CD4-positive, alpha-beta T cell treated with Interleukin-6 at 100 ng/mL for 8 hours (primary cell): ENCODE data around the gene TEDC2.

ENCODE experiments used
- DNase-seq: peaks from one replicate; pipeline ENCODE4 v3.0.0-alpha.2; 2020; ENCODE audit warnings: mixed read lengths, low spot score

TEDC2 gene

GRCh38 chr16:2466667-2467527 is 7.0 kb downstream of the TEDC2 start:
- DNase-seq: no peak

GRCh38 chr16:2467528-2468232 is 7.8 kb downstream of the TEDC2 start:
- no peak for DNase-seq

- DNase-seq: no peak
These were observed 8.4 kb downstream of the TEDC2 start for GRCh38 chr16:2468233-2468724.

GRCh38 chr16:2468725-2469398 is 9.0 kb downstream of the TEDC2 start:
- DNase-seq: no peak

GRCh38 chr16:2469399-2470233 is 9.7 kb downstream of the TEDC2 start:
- DNase-seq: no peak

- no peak for DNase-seq
These were observed 10.3 kb downstream of the TEDC2 start for GRCh38 chr16:2470234-2470601.

- no peak for DNase-seq
These were observed 10.7 kb downstream of the TEDC2 start for GRCh38 chr16:2470603-2471015.

- no peak for DNase-seq
These were observed 11.2 kb downstream of the TEDC2 start, which contains the start of gene NTN3 for GRCh38 chr16:2471016-2471652. Gene NTN3 (plus strand): TSS chr16:2471297. CDS start chr16:2471702, 405 bp downstream.

GRCh38 chr16:2471653-2472487 is 12.0 kb downstream of the TEDC2 start:
- no peak for DNase-seq

- no peak for DNase-seq
These were observed 12.6 kb downstream of the TEDC2 start for GRCh38 chr16:2472488-2472864.

- no peak for DNase-seq
These were observed 13.1 kb downstream of the TEDC2 start for GRCh38 chr16:2472885-2473445.

GRCh38 chr16:2473446-2473926 is 13.6 kb downstream of the TEDC2 start:
- DNase-seq: no peak

GRCh38 chr16:2473999-2474876 is 14.3 kb downstream of the TEDC2 start:
- DNase-seq: peak; percentile 51

GRCh38 chr16:2474877-2475412 is 15.0 kb downstream of the TEDC2 start, which contains the start of gene TBC1D24:
Gene TBC1D24 (plus strand): TSS chr16:2475127. CDS start chr16:2496149, 21,022 bp downstream.
- peak; percentile 80 for DNase-seq

GRCh38 chr16:2475413-2476344 is 15.8 kb downstream of the TEDC2 start:
- DNase-seq: peak; percentile 20

- no peak for DNase-seq
These were observed 16.4 kb downstream of the TEDC2 start for GRCh38 chr16:2476345-2476720.

GRCh38 chr16:2476741-2477140 is 16.8 kb downstream of the TEDC2 start:
- no peak for DNase-seq
